VCaP (cell line): ENCODE measurements around the gene UNG.
A peak's percentile ranks its signal among the peaks of the same experiment; 100 is the strongest.
"Not testable (repeated sequence)": the region's sequence is repeated elsewhere in the genome, so short reads cannot be mapped to it uniquely, and the experiment has no call there.

ENCODE experiments used
- H3K27ac ChIP-seq: fragments of 450-650 bp; 2 replicates; pipeline ENCODE4 v1.5.1; 2017
- CTCF ChIP-seq: fragments of 450-650 bp; conservative IDR thresholded peaks from 2 replicates; pipeline ENCODE4 v1.5.1; 2017; ENCODE audit warnings: mild to moderate bottlenecking, moderate library complexity

Gene UNG

GRCh38 chr12:109134186-109134917 is 37.0 kb downstream of the UNG start:
- peak; percentile 76 for TF ChIP-seq CTCF
- H3K27ac ChIP-seq = no peak overlapping the region

GRCh38 chr12:109137055-109137454 is 39.7 kb downstream of the UNG start:
- TF ChIP-seq CTCF = no peak
- no peak overlapping the region for H3K27ac ChIP-seq

GRCh38 chr12:109139360-109139759 is 42.0 kb downstream of the UNG start:
- no peak for TF ChIP-seq CTCF
- no peak overlapping the region for H3K27ac ChIP-seq

GRCh38 chr12:109139791-109140190 is 42.4 kb downstream of the UNG start:
- H3K27ac ChIP-seq = no peak overlapping the region
- TF ChIP-seq CTCF = no peak

- no peak overlapping the region for H3K27ac ChIP-seq
- TF ChIP-seq CTCF = no peak
Measured at GRCh38 chr12:109140560-109140959, 43.2 kb downstream of the UNG start.

- H3K27ac ChIP-seq = no peak overlapping the region
- no peak for TF ChIP-seq CTCF
Measured at GRCh38 chr12:109144224-109144623, 46.8 kb downstream of the UNG start.

- not testable (repeated sequence) for H3K27ac ChIP-seq
Measured at GRCh38 chr12:109147126-109147525, 49.7 kb downstream of the UNG start.

- TF ChIP-seq CTCF = no peak
- H3K27ac ChIP-seq = no peak overlapping the region
Measured at GRCh38 chr12:109147954-109148353, 50.6 kb downstream of the UNG start.
